Endothelial cell of umbilical vein (primary cell): ENCODE measurements around the gene MBD5. TPM values are rescaled to one million over a fixed set of nuclear protein-coding genes. Genes with fewer than 3 reads are reported as not detected.

Experiments used
- BruUV-seq: library from RNA; stranded (reverse); fragments of 400-500 nt; replicated peaks from 2 replicates; lab custom pipeline; 2021; lab: Mats Ljungman, UMichigan
- CTCF ChIA-PET: fragments of 300-600, 350-600 bp; sonication (Branson Sonifier 250); formaldehyde crosslinking; loops from one replicate; lab custom pipeline; 2021; ENCODE audit warnings: antibody characterized with exemption, inconsistent platforms; lab: Charles Lee
- POLR2A ChIA-PET: fragments of 300-600, 350-600 bp; sonication (Branson Sonifier 250); formaldehyde crosslinking; loops from one replicate; lab custom pipeline; 2021; ENCODE audit warnings: antibody characterized with exemption, inconsistent platforms; lab: Charles Lee
- DNase-seq: peaks from one replicate; pipeline ENCODE4 v3.0.0-alpha.2; 2011; ENCODE audit warnings: low read depth, low spot score
- FAIRE-seq: peaks from 2 replicates; lab custom pipeline; 2011; peaks lifted over from hg19 to GRCh38; lab: Jason Lieb, UNC
- H2AFZ ChIP-seq: 2 replicates; pipeline ENCODE4 v1.6.0; 2012; ENCODE audit warnings: low read depth, low read length, control low read depth, inconsistent platforms
- H3K27ac ChIP-seq: 2 replicates; pipeline ENCODE4 v1.5.1; 2011; ENCODE audit warnings: low read depth, mild to moderate bottlenecking, control low read depth, low read length, moderate library complexity; ENCODE audit not compliant: insufficient read depth
- H3K27me3 ChIP-seq, 2 experiments: 2 replicates each; pipeline versions ENCODE4 v1.6.0 to v1.6.1; 2011; ENCODE audit warnings: low read length in 2 of 2, mixed read lengths in 1 of 2; ENCODE audit not compliant: control insufficient read depth in 2 of 2, insufficient read depth in 2 of 2
- H3K36me3 ChIP-seq, 2 experiments: 2 replicates in 1 of 2; 3 replicates in 1 of 2; pipeline ENCODE4 v1.5.1; 2011; ENCODE audit warnings: low read length in 2 of 2, mild to moderate bottlenecking in 1 of 2, moderate library complexity in 1 of 2; ENCODE audit not compliant: control insufficient read depth in 2 of 2, insufficient read depth in 2 of 2; ENCODE audit errors: extremely low read depth in 1 of 2
- H3K4me1 ChIP-seq: 3 replicates; pipeline ENCODE4 v1.5.1; 2011; ENCODE audit warnings: mild to moderate bottlenecking, low read length; ENCODE audit not compliant: control insufficient read depth, insufficient read depth; ENCODE audit errors: extremely low read depth
- H3K4me2 ChIP-seq: 2 replicates; pipeline ENCODE4 v1.6.1; 2011; ENCODE audit warnings: low read length, control low read depth, mixed read lengths; ENCODE audit not compliant: insufficient read depth
- H3K4me3 ChIP-seq, 3 experiments: fragments of 200-600 bp in 1 of 3; sonication (generic), shearing (Covaris generic) in 1 of 3; replicated peaks in 1 of 3; 2 replicates each; pipeline ENCODE4 v1.5.1; 2011 to 2016; ENCODE audit warnings: control low read depth in 3 of 3, low read length in 3 of 3, mild to moderate bottlenecking in 2 of 3, inconsistent platforms in 1 of 3, low read depth in 1 of 3, moderate library complexity in 1 of 3; ENCODE audit not compliant: insufficient read depth in 1 of 3
- H3K79me2 ChIP-seq: 2 replicates; pipeline ENCODE4 v1.6.0; 2012; ENCODE audit warnings: low read length, inconsistent platforms; ENCODE audit not compliant: control insufficient read depth, insufficient read depth
- H3K9ac ChIP-seq: replicated peaks from 2 replicates; pipeline ENCODE3; 2011; ENCODE audit warnings: low read length, control low read depth; ENCODE audit not compliant: insufficient read depth; ENCODE audit errors: extremely low read depth
- H3K9me1 ChIP-seq: replicated peaks from 3 replicates; pipeline ENCODE4 v1.6.0; 2011; ENCODE audit warnings: mild to moderate bottlenecking, low read length; ENCODE audit not compliant: control insufficient read depth, insufficient read depth; ENCODE audit errors: extremely low read depth
- H3K9me3 ChIP-seq: replicated peaks from 2 replicates; pipeline ENCODE4 v1.5.1; 2012; ENCODE audit warnings: low read length, inconsistent platforms; ENCODE audit not compliant: control insufficient read depth, insufficient read depth
- H4K20me1 ChIP-seq: replicated peaks from 2 replicates; pipeline ENCODE3; 2011; ENCODE audit warnings: mild to moderate bottlenecking, low read length; ENCODE audit not compliant: control insufficient read depth, insufficient read depth; ENCODE audit errors: extremely low read depth
- EZH2 ChIP-seq: IDR thresholded peaks from 2 replicates; pipeline ENCODE4 v1.6.1; 2012; ENCODE audit warnings: borderline replicate concordance, low read depth, mild to moderate bottlenecking, moderate library complexity, low read length, inconsistent platforms; ENCODE audit not compliant: severe bottlenecking
- FOS ChIP-seq: IDR thresholded peaks from 2 replicates; pipeline ENCODE4 v1.6.1; 2011; ENCODE audit warnings: mild to moderate bottlenecking, low read length, moderate library complexity, borderline replicate concordance; ENCODE audit not compliant: insufficient read depth
- GATA2 ChIP-seq: IDR thresholded peaks from 2 replicates; pipeline ENCODE4 v1.7.0; 2011; ENCODE audit warnings: low read depth, mild to moderate bottlenecking, moderate library complexity, mixed read lengths, low read length; ENCODE audit not compliant: insufficient read length, insufficient read depth
- JUN ChIP-seq: IDR thresholded peaks from 2 replicates; pipeline ENCODE4 v1.6.1; 2011; ENCODE audit warnings: borderline replicate concordance, low read depth; ENCODE audit not compliant: insufficient read length, insufficient read depth
- MYC ChIP-seq: IDR thresholded peaks from one replicate; pipeline ENCODE4 v1.6.1; 2011; ENCODE audit warnings: mild to moderate bottlenecking, low read depth, low read length
- POLR2A ChIP-seq: IDR thresholded peaks from 2 replicates; pipeline ENCODE4 v1.6.1; 2012; ENCODE audit warnings: low read depth, mild to moderate bottlenecking, control low read depth, low read length
- POLR2AphosphoS5 ChIP-seq: IDR thresholded peaks from 2 replicates; pipeline ENCODE4 v1.6.1; 2012; ENCODE audit warnings: low read depth, mild to moderate bottlenecking, control low read depth, low read length, moderate library complexity; ENCODE audit not compliant: insufficient read depth
- dilution Hi-C: fragments of 300-500 bp; cut with MboI; formaldehyde crosslinking; loops from one replicate; pipeline ENCODE4 v1.15.0; 2019; ENCODE audit warnings: low sequenced_read_pairs; ENCODE audit not compliant: extremely low pct_ligation_motif_present
- intact Hi-C: fragments of 100-400 bp; cut with micrococcal nuclease; formaldehyde crosslinking; loops from one replicate; pipeline ENCODE4 v1.10.0; 2022
- polyA plus RNA-seq, 4 experiments: library from polyadenylated mRNA; depleted of rRNA in 3 of 4; stranded (reverse) in 3 of 4; unstranded in 1 of 4; fragments of >200 nt; gene quantifications; 2 replicates each; pipeline versions ENCODE4 v1.2.1 to v1.2.3, GENCODE V29; 2011 to 2012; ENCODE audit warnings: missing spikeins in 1 of 4
- total RNA-seq: library from RNA; stranded (reverse); gene quantifications from 2 replicates; pipeline ENCODE4 v1.2.3, GENCODE V29; 2021
- TF ChIP-seq, protein P1 (sequence below), 2 donors: IDR thresholded peaks; 1 replicate in 1 of 2; 2 replicates in 1 of 2; pipeline ENCODE4 v1.5.1; 2011; ENCODE audit warnings: low read length in 2 of 2, mild to moderate bottlenecking in 2 of 2, moderate library complexity in 2 of 2, control low read depth in 1 of 2, inconsistent platforms in 1 of 2, low read depth in 1 of 2; ENCODE audit not compliant: insufficient read depth in 1 of 2; ENCODE audit errors: extremely low read depth in 1 of 2
- TF ChIP-seq, protein P2 (sequence below): IDR thresholded peaks from 2 replicates; pipeline ENCODE4 v1.6.1; 2011; ENCODE audit not compliant: insufficient read depth, insufficient read length

The MBD5 gene
- total and polyA plus RNA-seq, 2 donors (not counting 3 experiments of a cell fraction or from before 2014, with no cell fraction given), result 11.3 to 37.0 TPM

DNA sequence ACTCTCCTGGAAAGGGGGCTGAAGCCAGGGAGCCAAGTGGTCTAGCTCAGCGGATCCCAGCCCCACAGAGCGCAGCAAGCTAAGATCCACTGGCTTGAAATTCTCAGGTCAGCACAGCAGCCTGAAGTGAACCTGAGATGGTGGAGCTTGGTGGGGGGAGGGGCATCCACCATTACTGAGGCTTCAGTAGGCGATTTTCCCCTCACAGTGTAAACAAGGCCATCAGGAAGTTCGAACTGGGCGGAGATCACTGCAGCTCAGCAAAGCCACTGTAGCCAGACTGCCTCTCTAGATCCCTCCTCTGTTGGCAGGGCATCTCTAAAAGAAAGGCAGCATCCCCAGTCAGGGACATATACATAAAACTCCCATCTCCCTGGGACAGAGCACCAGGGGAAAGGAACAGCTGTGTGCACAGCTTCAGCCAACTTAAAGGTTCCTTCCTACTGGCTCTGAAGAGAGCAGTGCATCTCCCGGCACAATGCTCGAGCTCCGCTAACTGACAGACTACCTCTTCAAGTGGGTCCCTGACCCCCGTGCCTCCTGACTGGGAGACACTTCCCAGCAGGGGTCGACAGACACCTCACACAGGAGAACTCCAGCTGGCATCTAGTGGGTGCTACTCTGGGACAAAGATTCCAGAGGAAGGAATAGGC is 341.4 kb downstream of the MBD5 start:
- intact Hi-C loops (no loop called here), dilution Hi-C loops (no loop called here)
- Histone ChIP-seq H3K4me3 (no peak overlapping the region), H3K27ac (no peak overlapping the region), H4K20me1 (no peaks in the 10 kb centered on the region), H3K36me3 (no peaks in the 10 kb centered on the region), H3K4me1 (peaks cover 7% of the 10 kb centered on the region), H3K4me2 (no peak overlapping the region), H3K9me1 (no peaks in the 10 kb centered on the region), H3K79me2 (no peaks in the 10 kb centered on the region), H3K9me3 (no peaks in the 10 kb centered on the region), H3K27me3 (no peaks in the 10 kb centered on the region), H2AFZ (no peak overlapping the region), H3K9ac (no peak overlapping the region)
- ChIA-PET CTCF (no interaction called here), POLR2A (no interaction called here)
- FAIRE-seq (no peak), DNase-seq (no peak)
- TF ChIP-seq GATA2 (no peak), POLR2AphosphoS5 (no peak), EZH2 (no peak)
- TF ChIP-seq, protein P1, sequence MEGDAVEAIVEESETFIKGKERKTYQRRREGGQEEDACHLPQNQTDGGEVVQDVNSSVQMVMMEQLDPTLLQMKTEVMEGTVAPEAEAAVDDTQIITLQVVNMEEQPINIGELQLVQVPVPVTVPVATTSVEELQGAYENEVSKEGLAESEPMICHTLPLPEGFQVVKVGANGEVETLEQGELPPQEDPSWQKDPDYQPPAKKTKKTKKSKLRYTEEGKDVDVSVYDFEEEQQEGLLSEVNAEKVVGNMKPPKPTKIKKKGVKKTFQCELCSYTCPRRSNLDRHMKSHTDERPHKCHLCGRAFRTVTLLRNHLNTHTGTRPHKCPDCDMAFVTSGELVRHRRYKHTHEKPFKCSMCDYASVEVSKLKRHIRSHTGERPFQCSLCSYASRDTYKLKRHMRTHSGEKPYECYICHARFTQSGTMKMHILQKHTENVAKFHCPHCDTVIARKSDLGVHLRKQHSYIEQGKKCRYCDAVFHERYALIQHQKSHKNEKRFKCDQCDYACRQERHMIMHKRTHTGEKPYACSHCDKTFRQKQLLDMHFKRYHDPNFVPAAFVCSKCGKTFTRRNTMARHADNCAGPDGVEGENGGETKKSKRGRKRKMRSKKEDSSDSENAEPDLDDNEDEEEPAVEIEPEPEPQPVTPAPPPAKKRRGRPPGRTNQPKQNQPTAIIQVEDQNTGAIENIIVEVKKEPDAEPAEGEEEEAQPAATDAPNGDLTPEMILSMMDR (IDR thresholded peaks at IDR 0.05; ENCODE audit: extremely low read depth in 1 of 2, insufficient read depth in 1 of 2, low read depth in 1 of 2, low read length in 2 of 2), result no peak
- no TSS peak for BruUV-seq

DNA sequence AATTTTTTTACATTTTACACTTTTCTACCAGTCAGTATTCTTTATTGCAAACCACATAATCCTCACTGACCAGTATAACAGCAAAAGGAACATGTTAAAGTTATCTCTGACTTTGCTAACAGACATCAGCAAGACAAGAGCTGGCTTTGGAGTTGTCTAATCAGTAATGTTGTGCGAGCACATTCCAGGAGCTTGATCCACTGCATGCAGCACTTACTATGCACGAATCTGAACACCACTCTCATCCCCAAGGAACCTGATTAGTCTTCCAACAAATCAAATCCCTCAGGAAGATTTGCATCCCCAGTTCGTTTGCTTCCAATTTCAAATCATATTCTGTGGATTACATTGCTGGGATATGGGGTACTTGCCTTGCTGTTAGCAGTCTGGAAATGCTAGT is 354.3 kb downstream of the MBD5 start:
- DNase-seq, result no peak
- dilution Hi-C loops, result no loop called here
- Histone ChIP-seq H3K27me3 (no peaks in the 10 kb centered on the region), H3K9me3 (no peaks in the 10 kb centered on the region), H2AFZ (no peak overlapping the region), H3K4me1 (no peaks in the 10 kb centered on the region), H3K27ac (no peak overlapping the region), H3K36me3 (no peaks in the 10 kb centered on the region), H3K79me2 (no peaks in the 10 kb centered on the region), H3K9me1 (no peaks in the 10 kb centered on the region), H3K4me3 (no peak overlapping the region), H4K20me1 (no peaks in the 10 kb centered on the region), H3K4me2 (no peak overlapping the region), H3K9ac (no peak overlapping the region)
- no TSS peak for BruUV-seq
- intact Hi-C loops, result no loop called here
- TF ChIP-seq POLR2AphosphoS5, result no peak
- TF ChIP-seq, protein P2, sequence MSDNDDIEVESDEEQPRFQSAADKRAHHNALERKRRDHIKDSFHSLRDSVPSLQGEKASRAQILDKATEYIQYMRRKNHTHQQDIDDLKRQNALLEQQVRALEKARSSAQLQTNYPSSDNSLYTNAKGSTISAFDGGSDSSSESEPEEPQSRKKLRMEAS, result no peak
- TF ChIP-seq FOS, result no peak
- TF ChIP-seq GATA2, result no peak
- TF ChIP-seq, protein P1 (IDR thresholded peaks at IDR 0.05; ENCODE audit: extremely low read depth in 1 of 2, insufficient read depth in 1 of 2, low read depth in 1 of 2, low read length in 2 of 2), result no peak
- TF ChIP-seq MYC, result no peak
- no peak for TF ChIP-seq JUN
- TF ChIP-seq POLR2A, result no peak
- no peak for TF ChIP-seq EZH2
- POLR2A ChIA-PET, result no interaction called here
- CTCF ChIA-PET, result interaction anchor here (0.8 to 1.1 kb wide), 3 partner anchors 10 to 134 kb away, joined by 3 to 5 read pairs (median 3); no protein-coding TSS in a partner anchor
- FAIRE-seq, result no peak
